ENCODE measurements around the gene IGSF8.
"Not testable (repeated sequence)": the region's sequence is repeated elsewhere in the genome, so short reads cannot be mapped to it uniquely, and the experiment has no call there.

IGSF8 gene

DNA sequence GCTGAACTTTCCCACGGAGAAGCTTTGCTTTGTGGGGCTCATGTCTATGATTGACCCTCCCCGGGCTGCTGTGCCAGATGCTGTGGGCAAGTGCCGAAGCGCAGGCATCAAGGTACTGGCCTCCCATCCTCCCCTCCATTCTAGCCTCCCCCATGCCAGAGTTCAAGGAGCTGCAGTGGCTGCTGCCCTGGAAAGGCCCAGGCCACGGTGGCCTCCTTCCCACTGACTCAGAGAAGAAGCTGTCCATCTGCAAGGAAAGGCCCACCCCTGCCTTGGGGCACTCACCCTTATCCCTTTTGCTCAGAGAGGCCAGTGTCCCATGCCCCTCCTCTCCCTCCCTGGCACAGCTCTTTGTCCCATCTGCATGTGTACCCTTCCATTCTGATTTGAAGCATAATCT, 32.1 kb upstream of the IGSF8 start:
- Mint-ChIP-seq H3K27me3 (peaks cover 9% of the 10 kb centered on the region), H3K4me3 (no peak overlapping the region), H3K9me3 (no peaks in the 10 kb centered on the region), H3K4me1 (ENCODE audit: low read depth) (no peaks in the 10 kb centered on the region), H3K36me3 (ENCODE audit: low read depth) (no peaks in the 10 kb centered on the region), H3K27ac (no peak overlapping the region)

DNA sequence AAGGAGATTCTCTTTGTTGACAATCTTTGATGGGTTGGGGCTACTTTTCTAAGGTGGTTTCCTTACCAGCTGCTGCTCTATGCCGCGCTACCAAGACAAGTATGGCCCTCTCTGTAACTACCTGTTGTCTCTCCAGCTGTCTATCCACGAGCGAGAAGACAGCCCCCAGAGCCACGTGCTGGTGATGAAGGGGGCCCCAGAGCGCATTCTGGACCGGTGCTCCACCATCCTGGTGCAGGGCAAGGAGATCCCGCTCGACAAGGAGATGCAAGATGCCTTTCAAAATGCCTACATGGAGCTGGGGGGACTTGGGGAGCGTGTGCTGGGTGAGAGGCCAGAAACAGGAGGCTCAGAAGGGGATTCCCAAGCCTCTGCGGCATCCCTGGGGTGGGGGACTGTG, 31.5 kb upstream of the IGSF8 start:
- no peaks in the 10 kb centered on the region for H3K9me3 Mint-ChIP-seq
- no peak overlapping the region for H3K27ac Mint-ChIP-seq
- H3K36me3 Mint-ChIP-seq (ENCODE audit: low read depth): no peaks in the 10 kb centered on the region
- H3K27me3 Mint-ChIP-seq: peaks cover 9% of the 10 kb centered on the region
- H3K4me1 Mint-ChIP-seq (ENCODE audit: low read depth): no peaks in the 10 kb centered on the region
- H3K4me3 Mint-ChIP-seq: no peak overlapping the region

DNA sequence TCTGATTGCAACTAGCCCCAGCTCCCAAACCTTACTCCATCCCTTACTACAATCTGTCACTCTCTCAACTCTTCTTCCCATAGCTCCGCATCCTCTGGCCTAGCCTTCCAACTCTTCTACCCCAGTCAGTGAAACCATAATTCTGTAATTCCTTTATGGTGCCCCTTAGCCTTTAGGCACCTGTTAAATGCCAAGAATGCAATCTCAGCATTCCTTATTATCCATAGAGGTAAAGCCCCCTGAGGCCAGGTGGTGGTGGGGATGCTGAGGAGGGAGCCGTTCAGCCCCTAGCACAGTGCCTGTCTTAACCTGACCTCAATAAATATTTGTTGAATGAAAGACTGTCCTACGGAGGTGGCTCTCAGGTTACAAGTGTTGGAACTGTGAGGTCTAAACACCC, 31.1 kb upstream of the IGSF8 start:
- Mint-ChIP-seq H3K4me3 (no peak overlapping the region), H3K9me3 (no peaks in the 10 kb centered on the region), H3K36me3 (ENCODE audit: low read depth) (no peaks in the 10 kb centered on the region), H3K27ac (no peak overlapping the region), H3K4me1 (ENCODE audit: low read depth) (no peaks in the 10 kb centered on the region), H3K27me3 (peaks cover 9% of the 10 kb centered on the region)

DNA sequence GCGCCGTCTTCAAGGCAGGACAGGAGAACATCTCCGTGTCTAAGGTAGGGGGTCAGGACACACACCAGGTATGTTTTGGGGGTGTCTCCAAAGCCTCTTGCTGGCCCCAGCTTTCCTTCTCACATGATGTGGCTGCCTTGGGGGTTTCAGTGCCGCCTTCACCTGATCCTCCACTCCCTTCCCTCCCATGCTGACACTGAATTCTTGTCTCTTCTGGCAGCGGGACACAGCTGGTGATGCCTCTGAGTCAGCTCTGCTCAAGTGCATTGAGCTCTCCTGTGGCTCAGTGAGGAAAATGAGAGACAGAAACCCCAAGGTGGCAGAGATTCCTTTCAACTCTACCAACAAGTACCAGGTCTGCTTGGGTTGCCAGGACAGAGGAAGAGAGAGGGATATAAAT, 30.6 kb upstream of the IGSF8 start:
- no peaks in the 10 kb centered on the region for H3K36me3 Mint-ChIP-seq (ENCODE audit: low read depth)
- H3K27me3 Mint-ChIP-seq: peaks cover 9% of the 10 kb centered on the region
- no peak overlapping the region for H3K27ac Mint-ChIP-seq
- no peaks in the 10 kb centered on the region for H3K9me3 Mint-ChIP-seq
- no peaks in the 10 kb centered on the region for H3K4me1 Mint-ChIP-seq (ENCODE audit: low read depth)
- no peak overlapping the region for H3K4me3 Mint-ChIP-seq

DNA sequence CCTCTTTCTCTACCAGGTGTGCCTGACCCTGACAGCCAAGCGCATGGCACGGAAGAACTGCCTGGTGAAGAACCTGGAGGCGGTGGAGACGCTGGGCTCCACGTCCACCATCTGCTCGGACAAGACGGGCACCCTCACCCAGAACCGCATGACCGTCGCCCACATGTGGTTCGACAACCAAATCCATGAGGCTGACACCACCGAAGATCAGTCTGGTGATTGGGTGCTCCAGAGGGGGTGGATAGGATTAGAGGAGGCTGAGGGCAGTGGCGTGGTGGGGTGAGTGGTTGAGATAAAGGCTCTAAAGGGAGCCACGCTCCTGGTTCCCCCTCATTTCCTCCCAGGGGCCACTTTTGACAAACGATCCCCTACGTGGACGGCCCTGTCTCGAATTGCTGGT, 30.2 kb upstream of the IGSF8 start:
- Mint-ChIP-seq H3K4me3 (no peak overlapping the region), H3K27ac (no peak overlapping the region), H3K27me3 (peaks cover 9% of the 10 kb centered on the region), H3K4me1 (ENCODE audit: low read depth) (no peaks in the 10 kb centered on the region), H3K9me3 (no peaks in the 10 kb centered on the region), H3K36me3 (ENCODE audit: low read depth) (no peaks in the 10 kb centered on the region)

DNA sequence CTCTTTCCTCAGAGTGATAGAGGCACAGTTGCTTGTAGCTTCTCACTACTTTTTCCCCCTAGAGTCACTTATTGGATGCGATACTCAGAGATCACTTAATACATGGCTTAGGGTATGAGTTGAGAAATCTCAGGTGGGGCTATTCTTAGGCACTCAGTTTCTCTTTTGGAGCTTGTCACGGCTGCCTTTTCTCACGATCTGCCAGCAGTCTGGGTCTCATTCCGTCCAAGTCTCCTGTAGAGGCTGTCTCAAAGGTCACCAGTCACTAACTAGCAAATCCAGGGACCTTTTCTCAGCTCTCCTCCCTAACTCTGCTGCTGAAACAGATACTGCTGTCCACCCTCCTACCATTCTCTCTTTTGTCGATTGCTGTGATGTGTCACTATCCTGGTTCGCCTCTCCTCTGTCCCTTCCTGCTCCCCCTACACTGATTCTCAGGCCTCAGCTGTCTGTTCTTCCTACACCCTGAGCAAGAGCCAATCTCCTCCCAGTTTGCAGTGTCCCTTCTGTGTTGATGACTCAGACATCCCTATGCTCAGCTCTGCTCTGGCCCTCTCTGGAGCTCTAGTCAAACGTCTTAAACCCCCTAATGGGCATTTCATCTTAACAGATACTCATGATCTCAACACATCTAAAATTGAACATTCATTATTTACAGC, 29.6 kb upstream of the IGSF8 start:
- no peaks in the 10 kb centered on the region for H3K36me3 Mint-ChIP-seq (ENCODE audit: low read depth)
- no peaks in the 10 kb centered on the region for H3K4me1 Mint-ChIP-seq (ENCODE audit: low read depth)
- no peaks in the 10 kb centered on the region for H3K9me3 Mint-ChIP-seq
- no peak overlapping the region for H3K27ac Mint-ChIP-seq
- peaks cover 9% of the 10 kb centered on the region for H3K27me3 Mint-ChIP-seq
- no peak overlapping the region for H3K4me3 Mint-ChIP-seq

DNA sequence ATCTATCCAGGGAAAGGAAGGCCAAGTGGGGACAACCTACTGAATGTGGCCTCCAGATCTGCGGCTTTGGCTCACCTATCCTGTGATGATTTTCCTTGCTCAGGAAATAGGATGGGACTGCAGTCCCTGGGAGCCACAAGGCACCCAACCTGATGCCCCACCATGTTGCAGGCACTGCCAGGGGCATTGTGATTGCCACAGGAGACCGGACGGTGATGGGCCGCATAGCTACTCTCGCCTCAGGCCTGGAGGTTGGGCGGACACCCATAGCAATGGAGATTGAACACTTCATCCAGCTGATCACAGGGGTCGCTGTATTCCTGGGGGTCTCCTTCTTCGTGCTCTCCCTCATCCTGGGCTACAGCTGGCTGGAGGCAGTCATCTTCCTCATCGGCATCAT, 29.0 kb upstream of the IGSF8 start:
- no peaks in the 10 kb centered on the region for H3K36me3 Mint-ChIP-seq (ENCODE audit: low read depth)
- H3K27me3 Mint-ChIP-seq: peaks cover 9% of the 10 kb centered on the region
- no peaks in the 10 kb centered on the region for H3K4me1 Mint-ChIP-seq (ENCODE audit: low read depth)
- no peak overlapping the region for H3K27ac Mint-ChIP-seq
- H3K4me3 Mint-ChIP-seq: no peak overlapping the region
- H3K9me3 Mint-ChIP-seq: no peaks in the 10 kb centered on the region

DNA sequence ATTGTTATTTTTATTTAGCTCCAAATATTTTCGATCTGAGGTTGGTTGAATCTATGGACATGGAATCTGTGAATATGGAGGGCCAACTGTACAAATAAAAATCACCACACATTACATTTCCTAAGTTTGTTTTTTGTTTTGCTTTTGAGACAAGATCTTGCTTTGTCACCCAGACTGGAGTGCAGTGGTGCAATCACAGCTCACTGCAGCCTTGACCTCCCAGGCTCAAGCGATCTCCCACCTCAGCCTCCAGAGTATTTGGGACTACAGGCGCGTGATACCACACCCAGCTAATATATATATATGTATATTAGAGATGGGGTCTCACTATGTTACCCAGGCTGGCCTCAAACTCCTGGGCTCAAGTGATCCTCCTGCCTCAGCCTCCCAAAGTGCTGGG, 27.9 kb upstream of the IGSF8 start:
- not testable (repeated sequence) for H3K36me3 Mint-ChIP-seq (ENCODE audit: low read depth); H3K9me3 Mint-ChIP-seq; H3K27me3 Mint-ChIP-seq; H3K4me1 Mint-ChIP-seq (ENCODE audit: low read depth); H3K4me3 Mint-ChIP-seq; H3K27ac Mint-ChIP-seq

DNA sequence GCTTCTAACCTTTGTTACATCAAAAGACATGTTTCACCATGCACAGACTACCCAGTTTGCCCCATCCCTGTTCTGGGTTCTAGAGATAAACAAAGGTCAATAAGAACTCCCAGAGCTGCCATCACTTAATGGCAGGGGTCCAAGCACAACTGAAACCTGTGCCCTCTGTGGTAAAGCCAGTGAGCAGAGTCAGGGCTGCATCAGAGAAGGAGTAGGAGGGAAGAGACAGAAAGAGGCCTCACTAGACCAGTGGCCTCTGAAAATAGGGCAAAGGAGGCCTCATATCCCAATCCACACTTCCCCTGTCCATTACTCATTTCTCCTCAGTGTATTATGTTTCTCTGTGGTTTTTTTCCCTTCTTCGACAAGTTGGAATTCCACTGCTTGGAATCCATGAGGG, 27.3 kb upstream of the IGSF8 start:
- H3K4me1 Mint-ChIP-seq (ENCODE audit: low read depth): no peaks in the 10 kb centered on the region
- no peaks in the 10 kb centered on the region for H3K36me3 Mint-ChIP-seq (ENCODE audit: low read depth)

DNA sequence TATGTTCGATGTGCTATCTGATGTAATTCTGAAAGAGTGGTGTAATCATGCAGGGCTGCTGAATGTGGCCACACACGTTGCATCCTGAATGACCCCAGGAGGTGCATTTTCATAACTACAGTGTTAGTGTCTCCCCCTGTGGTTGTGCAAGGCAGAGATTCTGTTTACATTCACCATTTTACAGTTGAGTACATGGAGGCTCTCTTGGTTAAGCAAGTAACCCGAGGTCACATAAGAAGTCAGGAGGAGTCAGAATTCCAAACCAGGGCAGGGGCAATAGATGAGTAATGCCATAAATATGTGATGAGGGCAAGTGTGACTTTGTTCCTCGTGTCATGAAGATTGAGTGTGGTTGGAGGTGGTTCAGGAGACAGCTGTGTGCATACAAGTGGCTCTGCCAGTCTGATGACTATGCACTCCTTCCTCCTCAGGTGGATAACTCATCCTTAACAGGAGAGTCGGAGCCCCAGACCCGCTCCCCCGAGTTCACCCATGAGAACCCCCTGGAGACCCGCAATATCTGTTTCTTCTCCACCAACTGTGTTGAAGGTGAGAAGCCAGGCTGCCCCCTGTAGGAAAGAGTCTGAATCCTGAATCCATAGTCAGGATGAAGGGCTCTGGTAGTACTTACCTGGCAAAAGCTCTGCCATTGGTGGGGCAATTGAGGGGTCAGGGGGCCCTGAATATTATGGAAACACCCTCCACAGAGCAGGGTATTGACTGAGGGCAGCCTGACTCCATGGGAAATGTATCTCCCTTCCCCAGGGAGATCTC, 26.5 kb upstream of the IGSF8 start:
- Mint-ChIP-seq H3K4me3 (no peak overlapping the region), H3K27ac (no peak overlapping the region), H3K4me1 (ENCODE audit: low read depth) (no peaks in the 10 kb centered on the region), H3K27me3 (no peaks in the 10 kb centered on the region), H3K36me3 (ENCODE audit: low read depth) (no peaks in the 10 kb centered on the region), H3K9me3 (no peaks in the 10 kb centered on the region)

More for the DNA sequence above, 27.3 kb upstream of the IGSF8 start:
- Mint-ChIP-seq H3K4me3 (no peak overlapping the region), H3K9me3 (no peaks in the 10 kb centered on the region), H3K27ac (no peak overlapping the region), H3K27me3 (peaks cover 5% of the 10 kb centered on the region)

DNA sequence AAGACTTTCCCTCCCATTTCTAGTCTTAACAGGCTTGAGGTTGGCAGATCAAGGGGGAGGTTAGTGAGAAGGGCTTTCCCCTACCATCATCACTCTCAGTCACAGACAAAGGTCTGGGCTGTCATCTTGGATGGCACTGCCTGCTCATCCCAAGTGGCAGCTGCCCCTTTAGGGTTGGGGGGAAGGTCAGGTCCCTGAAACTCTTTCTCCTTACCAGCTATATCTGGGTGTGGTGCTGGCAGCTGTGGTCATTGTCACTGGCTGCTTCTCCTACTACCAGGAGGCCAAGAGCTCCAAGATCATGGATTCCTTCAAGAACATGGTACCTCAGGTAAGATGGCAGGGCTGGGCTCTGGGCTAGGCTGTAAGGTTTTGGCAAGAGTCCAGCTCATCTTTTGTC, 25.3 kb upstream of the IGSF8 start:
- no peak overlapping the region for H3K27ac Mint-ChIP-seq
- no peaks in the 10 kb centered on the region for H3K9me3 Mint-ChIP-seq
- no peak overlapping the region for H3K4me3 Mint-ChIP-seq
- H3K4me1 Mint-ChIP-seq (ENCODE audit: low read depth): no peaks in the 10 kb centered on the region
- no peaks in the 10 kb centered on the region for H3K27me3 Mint-ChIP-seq
- no peaks in the 10 kb centered on the region for H3K36me3 Mint-ChIP-seq (ENCODE audit: low read depth)

DNA sequence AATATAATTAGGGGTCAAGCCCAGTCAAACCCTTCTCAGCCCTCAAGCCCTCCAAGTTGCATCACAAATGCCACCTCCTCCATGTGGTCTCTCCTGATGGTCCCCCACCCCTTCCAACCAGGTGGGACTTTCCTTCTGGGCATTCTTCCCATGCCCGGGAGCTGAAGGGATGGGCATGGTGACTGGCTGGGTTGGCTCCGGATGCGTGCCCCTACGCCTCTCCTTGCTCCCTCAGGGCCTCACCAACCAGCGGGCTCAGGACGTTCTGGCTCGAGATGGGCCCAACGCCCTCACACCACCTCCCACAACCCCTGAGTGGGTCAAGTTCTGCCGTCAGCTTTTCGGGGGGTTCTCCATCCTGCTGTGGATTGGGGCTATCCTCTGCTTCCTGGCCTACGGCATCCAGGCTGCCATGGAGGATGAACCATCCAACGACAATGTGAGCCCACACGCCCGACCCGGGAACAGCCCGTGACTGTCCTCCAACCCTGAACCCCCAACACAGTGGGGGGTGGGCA, 24.6 kb upstream of the IGSF8 start:
- no peak overlapping the region for H3K27ac Mint-ChIP-seq
- H3K27me3 Mint-ChIP-seq: no peaks in the 10 kb centered on the region
- H3K9me3 Mint-ChIP-seq: no peaks in the 10 kb centered on the region
- no peaks in the 10 kb centered on the region for H3K36me3 Mint-ChIP-seq (ENCODE audit: low read depth)
- H3K4me3 Mint-ChIP-seq: no peak overlapping the region
- no peaks in the 10 kb centered on the region for H3K4me1 Mint-ChIP-seq (ENCODE audit: low read depth)

DNA sequence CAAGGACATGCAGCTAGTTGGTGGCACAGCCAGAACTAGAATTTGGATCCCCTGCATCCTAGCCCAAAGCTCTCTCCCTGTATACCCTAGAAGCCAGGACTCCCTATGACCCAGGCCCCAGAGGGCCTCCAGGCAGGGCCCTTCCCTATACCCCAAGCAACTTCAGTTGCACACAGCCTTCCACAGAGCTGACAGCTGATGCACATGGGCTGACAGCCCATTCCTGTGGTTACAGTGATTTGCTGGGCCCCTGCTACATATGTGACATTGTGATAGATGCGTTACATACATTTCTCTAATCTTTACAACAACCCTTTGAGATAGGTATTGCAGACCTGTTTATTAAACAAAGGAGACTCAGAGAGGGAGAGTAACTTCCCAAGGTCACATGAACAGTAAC, 23.0 kb upstream of the IGSF8 start:
- H3K27ac Mint-ChIP-seq: no peak overlapping the region
- no peaks in the 10 kb centered on the region for H3K36me3 Mint-ChIP-seq (ENCODE audit: low read depth)
- H3K4me1 Mint-ChIP-seq (ENCODE audit: low read depth): no peaks in the 10 kb centered on the region
- peaks cover 5% of the 10 kb centered on the region for H3K27me3 Mint-ChIP-seq
- no peaks in the 10 kb centered on the region for H3K9me3 Mint-ChIP-seq
- no peak overlapping the region for H3K4me3 Mint-ChIP-seq

DNA sequence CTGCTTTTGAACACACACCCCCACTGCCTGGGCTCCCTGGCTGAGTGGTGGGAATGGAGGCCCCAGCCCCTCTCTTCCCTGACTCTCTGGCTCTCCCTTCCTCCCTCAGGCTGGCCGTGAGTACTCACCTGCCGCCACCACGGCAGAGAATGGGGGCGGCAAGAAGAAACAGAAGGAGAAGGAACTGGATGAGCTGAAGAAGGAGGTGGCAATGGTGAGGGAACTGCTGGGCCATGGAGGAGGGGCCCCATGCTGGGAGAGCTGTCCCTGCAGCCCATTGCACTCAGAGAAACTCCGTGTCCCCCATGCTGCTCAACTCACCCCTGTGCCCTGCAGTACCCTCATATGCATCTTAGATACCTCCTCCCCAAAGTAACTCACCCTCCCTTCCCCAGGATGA, 22.4 kb upstream of the IGSF8 start:
- Mint-ChIP-seq H3K4me3 (no peak overlapping the region), H3K27ac (no peak overlapping the region), H3K36me3 (ENCODE audit: low read depth) (no peaks in the 10 kb centered on the region), H3K4me1 (ENCODE audit: low read depth) (no peaks in the 10 kb centered on the region), H3K9me3 (no peaks in the 10 kb centered on the region), H3K27me3 (peaks cover 5% of the 10 kb centered on the region)

DNA sequence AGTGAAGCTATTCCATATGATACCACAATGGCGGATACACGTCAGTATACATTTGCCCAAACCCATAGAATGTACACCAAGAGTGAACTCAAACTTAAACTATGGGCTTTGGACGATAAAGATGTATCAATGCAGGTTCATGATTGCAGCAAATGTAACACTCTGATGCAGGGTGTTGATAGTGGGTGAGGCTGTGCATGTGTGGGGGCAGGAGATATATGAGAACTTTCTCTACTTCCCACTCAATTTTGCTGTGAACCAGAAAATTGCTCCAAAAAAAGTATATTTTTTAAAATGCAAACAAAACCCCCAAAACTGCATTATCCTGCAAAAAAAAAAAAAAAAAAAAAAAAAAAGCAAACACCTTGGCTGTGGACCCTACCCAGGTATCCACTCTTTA, 20.5 kb upstream of the IGSF8 start:
- no peak overlapping the region for H3K4me3 Mint-ChIP-seq
- H3K36me3 Mint-ChIP-seq (ENCODE audit: low read depth): no peaks in the 10 kb centered on the region
- no peaks in the 10 kb centered on the region for H3K4me1 Mint-ChIP-seq (ENCODE audit: low read depth)
- no peak overlapping the region for H3K27ac Mint-ChIP-seq
- H3K9me3 Mint-ChIP-seq: no peaks in the 10 kb centered on the region
- H3K27me3 Mint-ChIP-seq: peaks cover 5% of the 10 kb centered on the region

DNA sequence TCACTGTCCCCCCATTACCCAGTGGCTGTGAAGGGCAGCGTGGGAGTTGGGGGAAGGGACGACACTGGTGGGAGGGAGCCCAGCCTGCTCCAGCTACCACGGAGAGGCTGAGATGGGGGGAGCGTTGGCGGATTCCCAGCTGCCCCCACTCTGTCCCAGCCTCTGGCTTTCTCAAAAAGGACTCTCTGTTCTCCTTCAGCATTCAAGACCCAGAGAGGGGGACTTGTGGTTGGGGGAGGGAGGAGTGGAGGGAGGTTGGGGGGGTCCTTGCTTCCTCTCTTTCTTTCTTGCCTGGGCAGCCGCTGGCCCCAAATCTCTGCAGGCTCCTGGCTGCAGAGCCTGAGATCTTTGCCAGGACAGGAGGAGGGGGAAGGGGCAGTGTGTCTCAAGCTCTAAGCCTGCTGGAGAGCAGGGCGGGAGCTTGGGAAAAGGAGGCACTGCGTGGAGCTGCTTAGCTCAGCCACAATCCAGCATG, 19.3 kb upstream of the IGSF8 start:
- Mint-ChIP-seq H3K27ac (no peak overlapping the region), H3K4me1 (ENCODE audit: low read depth) (no peaks in the 10 kb centered on the region), H3K27me3 (peaks cover 5% of the 10 kb centered on the region), H3K9me3 (no peaks in the 10 kb centered on the region), H3K4me3 (no peak overlapping the region), H3K36me3 (ENCODE audit: low read depth) (no peaks in the 10 kb centered on the region)
